Activated CD4-positive, alpha-beta T cell treated with anti-CD3 and anti-CD28 coated beads, Interleukin-2, amount 10 ng/mL, durations not matched to agents 7 days and 5 days (primary cell): ENCODE data around the gene ITPR1. TPM values are rescaled to one million over a fixed set of nuclear protein-coding genes. Genes with fewer than 3 reads are reported as not detected.

Experiments
- CTCF ChIA-PET: fragments of 350-600 bp; sonication (Branson Sonifier 250); formaldehyde crosslinking; loops from one replicate; lab custom pipeline; 2021; ENCODE audit warnings: antibody characterized with exemption; lab: Charles Lee
- POLR2A ChIA-PET: fragments of 350-600 bp; sonication (Branson Sonifier 250); formaldehyde crosslinking; loops from one replicate; lab custom pipeline; 2021; ENCODE audit warnings: antibody characterized with exemption; lab: Charles Lee
- DNase-seq: peaks from one replicate; pipeline ENCODE4 v3.0.0-alpha.2; 2020
- H3K27ac Mint-ChIP-seq: one replicate; pipeline ENCODE4 v1.8.0; 2021; ENCODE audit warnings: mild to moderate bottlenecking, moderate library complexity, mixed read lengths
- H3K27me3 Mint-ChIP-seq: one replicate; pipeline ENCODE4 v1.8.0; 2021; ENCODE audit warnings: mixed read lengths
- H3K36me3 Mint-ChIP-seq: one replicate; pipeline ENCODE4 v1.8.0; 2021; ENCODE audit warnings: low read depth, mixed read lengths
- H3K4me1 Mint-ChIP-seq: one replicate; pipeline ENCODE4 v1.8.0; 2021; ENCODE audit warnings: mixed read lengths
- H3K4me3 Mint-ChIP-seq: one replicate; pipeline ENCODE4 v1.8.0; 2021; ENCODE audit warnings: mild to moderate bottlenecking, moderate library complexity, mixed read lengths
- H3K9me3 Mint-ChIP-seq: one replicate; pipeline ENCODE4 v1.8.0; 2021; ENCODE audit warnings: mixed read lengths
- total RNA-seq, 2 experiments: library from RNA; stranded (reverse); gene quantifications; one replicate each; pipeline ENCODE4 v1.2.3, GENCODE V29; 2021

Gene ITPR1
- total RNA-seq, 2 experiments from 2014 or later, result 42.3 to 44.7 TPM

DNA sequence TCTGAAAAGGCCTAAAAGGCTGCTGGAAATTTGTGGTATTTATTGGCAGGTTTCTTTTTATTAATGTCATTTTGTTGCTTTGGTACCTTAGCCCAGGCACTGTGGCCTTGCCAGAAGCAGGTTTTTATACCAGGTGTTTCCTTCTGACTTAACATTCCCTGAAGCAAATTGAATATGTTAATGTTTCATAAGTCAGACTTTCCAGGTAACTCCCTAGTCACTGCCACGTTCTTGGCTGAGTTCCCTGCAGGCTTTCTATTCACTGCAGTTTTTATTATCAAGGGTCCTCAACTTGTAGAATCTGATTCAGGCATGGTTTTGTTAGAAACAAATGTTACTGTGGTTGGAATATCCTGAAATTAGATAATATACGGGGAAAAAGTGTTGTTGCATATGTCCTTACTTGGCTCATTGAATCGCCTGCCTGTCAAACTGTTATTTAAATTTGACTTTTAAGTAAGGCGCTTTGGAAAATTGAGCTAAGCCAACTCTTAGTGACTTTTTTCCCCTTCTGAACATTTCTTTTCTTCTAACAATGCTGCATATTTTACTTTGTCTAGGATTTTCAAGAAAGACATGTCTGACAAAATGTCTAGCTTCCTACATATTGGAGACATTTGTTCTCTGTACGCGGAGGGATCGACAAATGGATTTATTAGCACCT, 22.9 kb downstream of the ITPR1 start:
- H3K9me3 Mint-ChIP-seq, result no peaks in the 10 kb centered on the region
- H3K27ac Mint-ChIP-seq, result no peak overlapping the region
- ChIA-PET POLR2A (no interaction called here), CTCF (interaction anchor here (0.8 to 1.9 kb wide), 2 partner anchors 13 to 165 kb away, joined by 3 read pairs; no protein-coding TSS in a partner anchor)
- DNase-seq, result no peak
- H3K27me3 Mint-ChIP-seq, result no peaks in the 10 kb centered on the region
- peaks cover 16% of the 10 kb centered on the region for H3K36me3 Mint-ChIP-seq
- H3K4me1 Mint-ChIP-seq, result peaks cover 38% of the 10 kb centered on the region
- no peak overlapping the region for H3K4me3 Mint-ChIP-seq

DNA sequence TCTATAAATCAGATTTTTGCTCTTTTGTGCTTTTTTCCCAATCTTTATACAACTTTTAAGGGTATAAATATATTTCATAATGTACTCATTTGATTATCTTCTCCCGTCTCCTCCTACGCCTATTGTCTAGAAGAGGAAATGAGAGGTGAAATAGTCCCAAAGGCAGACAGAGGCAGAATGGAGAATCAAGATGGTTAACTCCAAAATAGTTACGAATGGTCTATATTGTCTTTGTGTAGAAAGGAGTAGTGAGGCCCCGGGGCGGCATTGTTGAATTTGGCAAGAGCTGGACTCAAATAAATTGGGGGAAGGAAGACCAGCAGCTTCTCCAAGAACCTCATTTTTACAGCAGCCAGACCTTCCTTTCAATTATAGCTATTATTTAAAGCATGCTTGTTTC, 23.9 kb downstream of the ITPR1 start:
- no peak for DNase-seq
- Mint-ChIP-seq H3K36me3 (peaks cover 15% of the 10 kb centered on the region), H3K4me3 (no peak overlapping the region), H3K4me1 (peaks cover 38% of the 10 kb centered on the region), H3K9me3 (no peaks in the 10 kb centered on the region), H3K27ac (no peak overlapping the region), H3K27me3 (no peaks in the 10 kb centered on the region)
- CTCF ChIA-PET, result interaction anchor here (1.2 to 2.7 kb wide), 2 partner anchors 13 to 120 kb away, joined by 3 to 16 read pairs; no protein-coding TSS in a partner anchor
- POLR2A ChIA-PET, result no interaction called here

DNA sequence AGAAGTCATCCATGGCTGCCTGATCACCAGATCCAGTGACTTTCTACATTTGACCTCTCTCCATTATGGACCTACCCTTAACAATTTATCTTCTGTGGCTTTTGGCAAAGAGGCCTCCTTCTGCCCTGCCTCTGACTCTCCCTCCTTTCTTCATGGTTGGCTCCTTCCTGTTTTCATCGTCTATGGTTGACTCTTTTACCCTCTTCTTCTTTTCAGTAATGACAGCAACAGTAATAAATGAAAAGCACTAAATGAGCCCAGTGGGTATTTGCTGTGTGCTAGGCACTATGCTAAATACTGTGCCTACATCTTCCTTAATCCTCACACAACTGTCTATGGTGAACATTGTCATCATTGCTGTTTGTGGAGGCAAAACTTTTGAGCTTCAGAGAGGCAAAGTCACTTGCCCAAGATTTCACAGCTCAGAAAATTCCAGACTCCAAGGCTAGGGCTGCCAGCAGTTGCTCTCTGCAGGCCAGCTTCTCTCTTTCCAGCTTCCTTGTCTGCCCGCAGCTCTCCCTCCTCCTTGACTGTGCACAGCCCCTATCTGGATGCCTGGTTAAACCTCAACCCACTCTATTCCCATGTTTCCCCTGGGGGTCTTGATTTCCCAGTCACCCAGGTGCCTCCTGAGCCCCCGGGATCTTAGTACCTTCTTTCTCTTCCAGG, 24.6 kb downstream of the ITPR1 start:
- H3K9me3 Mint-ChIP-seq, result no peaks in the 10 kb centered on the region
- no peaks in the 10 kb centered on the region for H3K27me3 Mint-ChIP-seq
- ChIA-PET POLR2A (no interaction called here), CTCF (interaction anchor here (1.2 to 3.1 kb wide), 5 partner anchors 7 to 121 kb away, joined by 3 to 16 read pairs (median 9); partner anchors contain the start of gene ITPR1)
- no peak for DNase-seq
- H3K36me3 Mint-ChIP-seq, result peaks cover 14% of the 10 kb centered on the region
- peaks cover 32% of the 10 kb centered on the region for H3K4me1 Mint-ChIP-seq
- peak overlapping the region; percentile 64 for H3K27ac Mint-ChIP-seq
- no peak overlapping the region for H3K4me3 Mint-ChIP-seq

DNA sequence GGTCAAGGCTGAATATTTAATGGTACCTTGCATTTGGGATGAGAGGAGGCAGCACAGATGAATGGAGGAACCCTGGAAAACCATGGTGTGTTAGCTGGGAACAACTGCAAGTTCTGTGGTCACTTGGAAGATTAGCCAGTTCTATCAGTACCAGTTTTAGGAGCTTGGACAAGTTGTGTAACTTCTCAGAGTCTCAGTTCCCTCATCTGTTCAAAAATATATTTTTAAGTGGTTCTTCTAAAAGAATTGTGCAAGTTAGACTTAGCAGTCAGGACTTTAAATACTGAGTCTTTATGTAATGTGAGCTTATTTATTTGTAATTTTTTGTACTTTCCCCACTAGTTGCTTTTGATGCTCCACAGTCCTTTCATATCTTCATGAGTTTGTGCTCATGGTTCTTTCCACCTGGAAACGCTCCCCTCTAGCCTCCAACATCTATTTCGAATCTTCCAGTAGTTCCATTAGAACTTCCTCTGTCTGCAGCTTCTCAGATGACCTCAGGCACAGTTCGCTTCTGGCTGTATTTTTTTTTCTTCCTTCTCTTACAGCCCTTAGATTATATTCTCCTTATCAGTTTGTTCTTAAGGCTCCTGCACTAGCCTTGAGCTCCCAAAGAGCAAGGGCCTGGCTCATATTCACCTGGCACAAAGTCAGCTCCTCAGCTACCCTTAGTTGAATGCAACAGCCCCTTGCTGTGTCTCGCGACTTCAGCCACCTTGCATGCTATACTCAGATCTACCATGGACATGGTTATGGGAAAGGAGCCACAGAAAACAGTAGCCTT, 27.1 kb downstream of the ITPR1 start:
- no peak overlapping the region for H3K4me3 Mint-ChIP-seq
- CTCF ChIA-PET, result interaction anchor here (0.6 to 3.1 kb wide), 6 partner anchors 10 to 224 kb away, joined by 3 to 12 read pairs (median 6); partner anchors contain the start of gene ITPR1
- POLR2A ChIA-PET, result no interaction called here
- peak overlapping the region; percentile 92 for H3K27ac Mint-ChIP-seq
- no peaks in the 10 kb centered on the region for H3K27me3 Mint-ChIP-seq
- peaks cover 18% of the 10 kb centered on the region for H3K36me3 Mint-ChIP-seq
- peaks cover 41% of the 10 kb centered on the region for H3K4me1 Mint-ChIP-seq
- no peak for DNase-seq
- H3K9me3 Mint-ChIP-seq, result no peaks in the 10 kb centered on the region

DNA sequence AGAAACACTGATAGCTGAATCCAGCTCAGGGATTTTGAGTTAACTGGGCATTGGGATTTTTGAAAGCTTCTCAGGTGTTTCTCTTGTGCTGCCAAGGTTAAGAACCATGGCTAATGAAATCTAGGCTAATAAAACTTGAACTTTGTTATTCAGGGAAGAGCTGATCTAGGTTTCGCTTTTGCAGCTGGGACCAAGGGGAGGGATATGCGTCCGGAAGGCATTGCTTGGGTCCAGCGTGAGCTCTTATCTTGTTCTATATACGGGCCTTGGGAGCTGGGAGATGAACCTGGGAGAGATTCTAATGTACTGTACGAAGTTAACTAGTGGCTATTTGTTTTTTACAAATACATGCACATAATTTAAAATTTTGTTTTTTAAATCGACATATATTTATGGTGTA, 29.8 kb downstream of the ITPR1 start:
- CTCF ChIA-PET, result interaction anchor here (2.0 kb wide), 1 partner anchor 13 kb away, joined by 6 read pairs; no protein-coding TSS in a partner anchor
- no peak for DNase-seq
- Mint-ChIP-seq H3K4me3 (no peak overlapping the region), H3K9me3 (no peaks in the 10 kb centered on the region), H3K27ac (no peak overlapping the region), H3K4me1 (peaks cover 33% of the 10 kb centered on the region), H3K36me3 (peaks cover 12% of the 10 kb centered on the region), H3K27me3 (no peaks in the 10 kb centered on the region)
- POLR2A ChIA-PET, result interaction anchor here (1.2 kb wide), 1 partner anchor 30 kb away, joined by 4 read pairs; the partner anchor contains the start of gene ITPR1

DNA sequence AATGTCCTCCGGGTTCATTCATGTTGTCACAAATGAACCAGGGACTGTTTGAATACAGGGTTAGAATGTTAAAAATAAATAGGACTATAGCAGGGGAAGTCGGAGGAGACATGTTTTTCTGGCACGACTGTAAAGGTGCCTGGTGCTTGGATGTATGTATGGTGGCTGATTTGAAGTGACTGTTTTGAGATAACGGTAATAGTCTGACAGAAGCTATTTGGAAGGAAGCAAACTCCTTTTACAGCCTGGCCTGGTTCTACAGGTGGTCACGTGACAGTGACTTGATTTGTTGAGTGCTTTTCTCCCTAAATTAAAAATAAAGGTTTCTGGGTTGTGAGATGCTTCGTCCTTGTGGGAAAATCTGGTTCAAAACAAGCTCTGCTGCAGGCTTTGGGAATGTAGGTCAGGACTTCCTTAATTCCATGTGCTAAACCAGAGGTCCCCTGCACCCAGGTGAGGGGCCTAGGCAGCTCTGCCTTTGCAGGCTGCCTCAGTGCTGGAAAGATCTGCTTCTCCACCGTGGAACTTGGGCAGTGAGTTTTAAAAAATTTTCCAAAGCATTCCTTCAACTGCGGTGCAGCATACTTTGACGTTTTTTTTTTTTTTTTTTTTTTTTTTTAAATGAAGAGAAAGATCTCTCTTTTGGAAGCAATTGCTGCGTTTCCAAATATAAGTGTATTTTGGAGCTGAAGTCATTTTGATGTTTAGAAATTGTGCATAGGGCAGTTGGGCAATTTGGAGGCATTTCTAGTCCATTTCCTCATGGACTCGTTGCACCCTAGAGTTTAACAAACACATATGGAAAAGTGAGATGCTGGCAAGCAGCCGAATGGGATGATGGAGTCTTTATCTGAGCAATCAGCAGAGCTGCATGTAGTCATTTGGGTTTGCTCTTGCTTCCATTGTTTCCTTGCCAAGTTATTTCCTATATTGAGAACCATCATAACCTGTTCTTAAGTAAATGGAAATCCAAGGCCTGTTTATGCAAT, 30.9 kb downstream of the ITPR1 start:
- H3K27ac Mint-ChIP-seq, result no peak overlapping the region
- peaks cover 10% of the 10 kb centered on the region for H3K36me3 Mint-ChIP-seq
- peaks cover 23% of the 10 kb centered on the region for H3K4me1 Mint-ChIP-seq
- H3K27me3 Mint-ChIP-seq, result no peaks in the 10 kb centered on the region
- DNase-seq, result no peak
- H3K9me3 Mint-ChIP-seq, result no peaks in the 10 kb centered on the region
- POLR2A ChIA-PET, result no interaction called here
- no peak overlapping the region for H3K4me3 Mint-ChIP-seq
- CTCF ChIA-PET, result interaction anchor here (1.8 kb wide), 1 partner anchor 535 kb away, joined by 3 read pairs; no protein-coding TSS in a partner anchor

DNA sequence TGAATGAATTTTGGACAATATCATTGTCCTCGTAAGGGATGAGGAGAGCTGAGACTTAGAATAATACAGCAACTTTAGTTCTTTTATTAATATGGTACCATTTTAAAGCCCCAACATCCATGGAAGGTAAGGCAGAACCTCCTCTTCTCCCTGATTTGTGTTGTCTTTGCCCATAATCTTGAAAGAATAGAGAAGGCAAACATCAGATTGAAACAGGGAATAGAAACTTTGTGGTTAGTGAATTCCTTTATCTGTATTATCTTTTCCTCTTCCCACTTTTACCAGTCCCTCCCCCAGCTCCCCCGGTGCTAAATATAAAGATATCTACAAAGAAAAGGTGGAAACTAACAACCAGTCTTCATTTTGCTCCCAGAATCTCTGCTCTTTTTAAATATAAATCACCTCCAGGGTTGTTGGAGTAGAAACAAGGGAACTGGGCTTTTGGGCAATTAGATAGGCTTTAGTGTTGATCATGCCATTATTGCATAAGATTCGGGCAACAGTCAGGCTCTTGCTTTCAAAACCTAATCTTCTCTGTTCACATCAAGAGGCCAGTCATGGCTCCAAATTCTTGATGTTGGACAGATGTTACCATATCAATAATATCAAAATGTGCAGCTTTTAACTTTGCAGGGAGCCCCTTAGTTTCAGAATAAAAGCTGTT, 32.5 kb downstream of the ITPR1 start:
- Mint-ChIP-seq H3K36me3 (peaks cover 4% of the 10 kb centered on the region), H3K4me3 (no peak overlapping the region), H3K9me3 (no peaks in the 10 kb centered on the region), H3K4me1 (peaks cover 10% of the 10 kb centered on the region), H3K27ac (no peak overlapping the region), H3K27me3 (no peaks in the 10 kb centered on the region)
- ChIA-PET POLR2A (no interaction called here), CTCF (no interaction called here)
- no peak for DNase-seq

DNA sequence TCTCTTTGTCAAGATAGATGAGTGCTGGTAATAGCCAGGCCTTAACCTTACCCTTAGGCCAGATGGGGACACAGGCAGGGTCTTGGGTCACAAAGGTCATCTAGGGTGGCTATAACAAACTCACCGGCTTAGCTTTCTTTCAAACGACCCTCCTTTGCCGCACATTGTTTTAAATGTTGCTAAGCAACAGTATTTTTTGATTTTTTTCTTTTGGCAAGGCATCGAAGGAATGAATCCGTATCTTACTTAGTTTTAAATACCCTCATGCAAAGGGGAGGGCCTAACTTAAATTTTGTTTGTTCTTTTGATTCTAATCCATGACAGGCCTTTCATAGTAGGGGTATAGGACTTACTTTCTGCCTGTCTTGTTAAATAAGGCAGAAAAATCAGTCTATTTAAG, 35.2 kb downstream of the ITPR1 start:
- Mint-ChIP-seq H3K4me3 (no peak overlapping the region), H3K36me3 (peaks cover 4% of the 10 kb centered on the region), H3K27me3 (no peaks in the 10 kb centered on the region), H3K4me1 (peaks cover 10% of the 10 kb centered on the region), H3K9me3 (no peaks in the 10 kb centered on the region), H3K27ac (no peak overlapping the region)
- DNase-seq, result no peak
- CTCF ChIA-PET, result no interaction called here
- POLR2A ChIA-PET, result no interaction called here

DNA sequence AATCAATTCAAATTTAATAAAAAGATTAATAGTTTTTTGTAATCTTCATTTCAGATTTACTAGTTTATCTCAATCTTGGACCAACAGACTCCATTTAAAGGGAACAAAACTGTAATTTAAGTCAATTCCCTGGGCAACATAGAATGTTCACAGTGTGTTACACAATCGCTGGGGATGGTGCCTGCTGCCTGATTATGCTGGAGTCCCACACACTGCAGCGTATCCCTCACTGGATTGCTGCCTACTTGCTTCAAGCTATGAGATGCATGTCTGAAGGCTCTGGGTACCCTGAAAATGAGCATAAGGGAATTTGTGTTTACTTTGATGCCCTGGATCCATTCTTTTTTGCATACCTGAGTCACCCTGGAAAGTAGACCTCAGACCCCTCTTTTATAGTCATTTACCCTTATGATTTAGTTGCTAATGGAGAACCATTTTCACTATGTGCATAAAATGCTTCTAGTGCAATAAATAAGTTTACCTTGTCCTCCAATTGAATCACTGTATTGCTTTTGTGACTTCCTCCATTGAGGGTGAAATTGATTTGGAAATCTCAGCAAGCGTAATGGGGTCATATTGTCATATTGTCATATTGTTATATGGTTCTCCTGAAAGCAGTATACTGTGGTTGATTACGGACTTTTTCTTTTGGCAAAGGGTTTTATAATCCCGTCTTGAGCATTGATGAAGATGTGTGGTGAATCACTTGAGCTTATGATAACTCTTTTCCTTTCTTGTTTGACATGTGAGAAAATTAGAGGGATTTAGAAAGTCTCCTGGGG, 35.9 kb downstream of the ITPR1 start:
- H3K4me3 Mint-ChIP-seq, result no peak overlapping the region
- no peaks in the 10 kb centered on the region for H3K27me3 Mint-ChIP-seq
- peaks cover 8% of the 10 kb centered on the region for H3K4me1 Mint-ChIP-seq
- no peaks in the 10 kb centered on the region for H3K9me3 Mint-ChIP-seq
- ChIA-PET CTCF (no interaction called here), POLR2A (no interaction called here)
- DNase-seq, result no peak
- no peaks in the 10 kb centered on the region for H3K36me3 Mint-ChIP-seq
- H3K27ac Mint-ChIP-seq, result no peak overlapping the region

DNA sequence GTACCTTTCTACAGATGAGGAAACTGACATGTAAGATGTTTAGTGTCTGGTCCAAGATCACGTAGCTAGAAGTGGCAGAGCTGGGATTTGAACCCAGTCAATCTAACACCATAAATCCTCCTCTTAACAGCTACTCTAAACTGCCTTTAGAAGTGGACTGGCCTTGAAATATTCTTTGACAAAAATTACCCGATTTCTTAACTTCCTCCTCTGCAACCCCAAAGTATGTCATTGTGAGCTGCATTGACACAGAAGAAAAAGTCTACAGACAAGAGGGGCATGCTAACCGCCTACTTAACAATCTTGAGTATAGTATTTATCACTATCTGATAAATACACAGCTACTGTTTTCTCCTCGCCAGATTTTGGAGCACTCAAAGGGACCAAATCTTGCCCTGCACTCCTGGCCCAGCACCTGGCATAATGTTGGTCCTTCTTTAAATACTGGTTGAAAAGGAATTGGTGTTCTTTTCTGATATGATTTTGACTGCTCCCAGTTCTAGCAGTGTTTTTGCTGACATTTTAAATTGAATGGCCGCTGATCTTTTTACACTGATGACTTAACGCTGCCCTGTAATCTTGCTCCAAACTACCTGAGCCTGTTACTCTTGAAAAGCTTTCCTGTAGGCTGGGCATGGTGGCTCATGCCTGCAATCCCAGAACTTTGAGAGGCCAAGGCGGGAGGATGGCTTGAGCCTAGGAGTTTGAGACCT, 36.9 kb downstream of the ITPR1 start:
- no peaks in the 10 kb centered on the region for H3K9me3 Mint-ChIP-seq
- no peak for DNase-seq
- CTCF ChIA-PET, result no interaction called here

More for the DNA sequence above, 36.9 kb downstream of the ITPR1 start:
- Mint-ChIP-seq H3K27me3 (no peaks in the 10 kb centered on the region), H3K4me3 (no peak overlapping the region), H3K36me3 (no peaks in the 10 kb centered on the region), H3K4me1 (peaks cover 4% of the 10 kb centered on the region), H3K27ac (no peak overlapping the region)
- POLR2A ChIA-PET, result no interaction called here
